ENCODE measurements around the gene SAMD13. TPM values are rescaled to one million over a fixed set of nuclear protein-coding genes. Genes with fewer than 3 reads are reported as not detected.

Gene SAMD13
- total RNA-seq, 1 experiment from 2014 or later = 2.2 TPM

DNA sequence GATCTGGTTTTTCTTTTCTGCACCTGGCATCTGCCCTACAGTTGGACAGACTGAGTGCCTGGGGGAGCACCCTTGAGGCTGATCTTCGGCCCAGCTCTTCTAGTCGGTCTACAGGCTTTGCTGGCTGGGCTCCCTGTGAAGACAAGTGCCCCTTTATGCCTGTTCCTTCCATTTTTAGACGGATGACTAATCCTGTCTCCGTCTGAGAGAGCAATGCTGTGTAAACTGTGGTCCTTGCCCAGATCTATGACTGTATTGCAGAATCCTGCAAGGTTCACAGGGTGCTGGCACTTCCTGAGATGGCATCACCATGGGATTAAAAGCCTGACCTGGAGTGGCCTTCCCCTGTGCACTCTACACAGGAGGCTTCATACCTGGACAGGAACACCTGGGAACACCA lies 47.6 kb upstream of the SAMD13 start:
- no peak for TF ChIP-seq CTCF (IDR thresholded peaks at IDR 0.05)
- no peak for TF ChIP-seq SIN3A (IDR thresholded peaks at IDR 0.05; ENCODE audit: borderline replicate concordance, insufficient read depth, low read depth, low read length)
- TF ChIP-seq POLR2AphosphoS5 (IDR thresholded peaks at IDR 0.05; ENCODE audit: low read depth, low read length) = peak; percentile 82; the same call in 1 of the 2 replicates
- peak; percentile 30; the same call in 1 of the 2 replicates for TF ChIP-seq TCF7L2 (IDR thresholded peaks at IDR 0.05; ENCODE audit: low read depth, low read length)
- TF ChIP-seq, protein P1, sequence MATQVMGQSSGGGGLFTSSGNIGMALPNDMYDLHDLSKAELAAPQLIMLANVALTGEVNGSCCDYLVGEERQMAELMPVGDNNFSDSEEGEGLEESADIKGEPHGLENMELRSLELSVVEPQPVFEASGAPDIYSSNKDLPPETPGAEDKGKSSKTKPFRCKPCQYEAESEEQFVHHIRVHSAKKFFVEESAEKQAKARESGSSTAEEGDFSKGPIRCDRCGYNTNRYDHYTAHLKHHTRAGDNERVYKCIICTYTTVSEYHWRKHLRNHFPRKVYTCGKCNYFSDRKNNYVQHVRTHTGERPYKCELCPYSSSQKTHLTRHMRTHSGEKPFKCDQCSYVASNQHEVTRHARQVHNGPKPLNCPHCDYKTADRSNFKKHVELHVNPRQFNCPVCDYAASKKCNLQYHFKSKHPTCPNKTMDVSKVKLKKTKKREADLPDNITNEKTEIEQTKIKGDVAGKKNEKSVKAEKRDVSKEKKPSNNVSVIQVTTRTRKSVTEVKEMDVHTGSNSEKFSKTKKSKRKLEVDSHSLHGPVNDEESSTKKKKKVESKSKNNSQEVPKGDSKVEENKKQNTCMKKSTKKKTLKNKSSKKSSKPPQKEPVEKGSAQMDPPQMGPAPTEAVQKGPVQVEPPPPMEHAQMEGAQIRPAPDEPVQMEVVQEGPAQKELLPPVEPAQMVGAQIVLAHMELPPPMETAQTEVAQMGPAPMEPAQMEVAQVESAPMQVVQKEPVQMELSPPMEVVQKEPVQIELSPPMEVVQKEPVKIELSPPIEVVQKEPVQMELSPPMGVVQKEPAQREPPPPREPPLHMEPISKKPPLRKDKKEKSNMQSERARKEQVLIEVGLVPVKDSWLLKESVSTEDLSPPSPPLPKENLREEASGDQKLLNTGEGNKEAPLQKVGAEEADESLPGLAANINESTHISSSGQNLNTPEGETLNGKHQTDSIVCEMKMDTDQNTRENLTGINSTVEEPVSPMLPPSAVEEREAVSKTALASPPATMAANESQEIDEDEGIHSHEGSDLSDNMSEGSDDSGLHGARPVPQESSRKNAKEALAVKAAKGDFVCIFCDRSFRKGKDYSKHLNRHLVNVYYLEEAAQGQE (IDR thresholded peaks at IDR 0.05; ENCODE audit: insufficient read depth in 1 of 2, low read depth in 2 of 2, low read length in 1 of 2) = 0 out of 4 replicates have a peak, but pooled peaks of 1 of the 2 experiments have one; percentile 35
- intact Hi-C loops (cut with micrococcal nuclease; ENCODE audit: unreplicated experiment) (no loop called here), in situ Hi-C loops (cut with HindIII; ENCODE audit: low pct_unique_long_range_greater_than_20kb, low sequenced_read_pairs) (no loop called here)
- POLR2A ChIA-PET = no interaction called here
- CTCF ChIA-PET = no interaction called here
- ATAC-seq (peak; percentile 99), DNase-seq (ENCODE audit: low read depth, low spot score) (peak; percentile 99)
- Histone ChIP-seq H3K4me1 (ENCODE audit: control insufficient read depth, insufficient read depth, low read length) (peaks cover 23% of the 10 kb centered on the region), H3K9me3 (ENCODE audit: control insufficient read depth, insufficient read depth, low read depth, low read length) (peaks cover 22% of the 10 kb centered on the region), H3K36me3 (ENCODE audit: control insufficient read depth, insufficient read depth, low read length) (no peaks in the 10 kb centered on the region), H3K27me3 (ENCODE audit: control insufficient read depth, insufficient read depth, low read length) (no peaks in the 10 kb centered on the region), H3K27ac (ENCODE audit: low read length) (peak overlapping the region; percentile 67), H3K4me3 (ENCODE audit: low read depth in 2 of 2, low read length in 2 of 2) (no peak overlapping the region)
- BruUV-seq (replicated peaks) = no TSS peak

- H3K36me3 ChIP-seq (ENCODE audit: control insufficient read depth, insufficient read depth, low read length) = no peaks in the 10 kb centered on the region
- peaks cover 18% of the 10 kb centered on the region for H3K9me3 ChIP-seq (ENCODE audit: control insufficient read depth, insufficient read depth, low read depth, low read length)
- ATAC-seq (no peak), DNase-seq (ENCODE audit: low read depth, low spot score) (no peak)
- intact Hi-C loops (cut with micrococcal nuclease; ENCODE audit: unreplicated experiment) (no loop called here), in situ Hi-C loops (cut with HindIII; ENCODE audit: low pct_unique_long_range_greater_than_20kb, low sequenced_read_pairs) (no loop called here)
- H3K4me3 ChIP-seq (ENCODE audit: low read depth in 2 of 2, low read length in 2 of 2) = no peak overlapping the region
- TF ChIP-seq, protein P1 (IDR thresholded peaks at IDR 0.05; ENCODE audit: insufficient read depth in 1 of 2, low read depth in 2 of 2, low read length in 1 of 2) = no peak
- TF ChIP-seq SIN3A (IDR thresholded peaks at IDR 0.05; ENCODE audit: borderline replicate concordance, insufficient read depth, low read depth, low read length) (no peak), TCF7L2 (IDR thresholded peaks at IDR 0.05; ENCODE audit: low read depth, low read length) (no peak), POLR2AphosphoS5 (IDR thresholded peaks at IDR 0.05; ENCODE audit: low read depth, low read length) (no peak), CTCF (IDR thresholded peaks at IDR 0.05) (no peak)
- no peaks in the 10 kb centered on the region for H3K27me3 ChIP-seq (ENCODE audit: control insufficient read depth, insufficient read depth, low read length)
- ChIA-PET CTCF (no interaction called here), POLR2A (no interaction called here)
- peaks cover 23% of the 10 kb centered on the region for H3K4me1 ChIP-seq (ENCODE audit: control insufficient read depth, insufficient read depth, low read length)
- H3K27ac ChIP-seq (ENCODE audit: low read length) = peak overlapping the region; percentile 64
- BruUV-seq (replicated peaks) = no TSS peak
Observed at GRCh38 chr1:84254703-84255238, 46.7 kb upstream of the SAMD13 start.

Data from Panc1 (cell line).